SK-N-SH (cell line): ENCODE measurements around the gene IFNA21. TPM values are rescaled to one million over a fixed set of nuclear protein-coding genes. Genes with fewer than 3 reads are reported as not detected.

ENCODE experiments used
- CTCF ChIA-PET: fragments of 300-600, 350-600 bp; formaldehyde crosslinking; extraction: SDS; loops from one replicate; lab custom pipeline; 2021; lab: Yijun Ruan, JAX
- POLR2A ChIA-PET: fragments of 350-600 bp; sonication (Branson Sonifier 250); formaldehyde crosslinking; extraction: SDS; loops from one replicate; lab custom pipeline; 2020; ENCODE audit warnings: antibody characterized with exemption, inconsistent platforms; lab: Yijun Ruan, JAX
- DNase-seq: peaks from one replicate; pipeline ENCODE4 v3.0.0; 2012
- H2AFZ ChIP-seq: fragments of 200-600 bp; sonication (generic); 2 replicates; pipeline ENCODE4 v1.8.1; 2016; ENCODE audit warnings: antibody characterized with exemption, mild to moderate bottlenecking, low read depth
- H3F3A ChIP-seq: fragments of 200-600 bp; sonication (generic); replicated peaks from 2 replicates; pipeline ENCODE3; 2016; ENCODE audit warnings: antibody characterized with exemption, mild to moderate bottlenecking; ENCODE audit not compliant: insufficient read depth
- H3K27ac ChIP-seq, 2 experiments: fragments of 200-500 bp in 1 of 2; fragments of 200-600 bp in 1 of 2; sonication (Bioruptor generic) in 1 of 2; sonication (generic), shearing (Covaris generic) in 1 of 2; 2 replicates each; pipeline versions ENCODE4 v1.5.1 to v1.6.1; 2014 to 2016; ENCODE audit warnings: low read depth in 2 of 2, inconsistent platforms in 1 of 2, low read length in 1 of 2, mild to moderate bottlenecking in 1 of 2, mixed read lengths in 1 of 2
- H3K27me3 ChIP-seq: fragments of 200-600 bp; sonication (generic), shearing (Covaris generic); 2 replicates; pipeline ENCODE4 v1.6.1; 2016; ENCODE audit warnings: mixed run types; ENCODE audit not compliant: insufficient read depth
- H3K36me3 ChIP-seq, 2 experiments: fragments of 200-500 bp in 1 of 2; fragments of 200-600 bp in 1 of 2; sonication (Bioruptor generic) in 1 of 2; sonication (generic) in 1 of 2; replicated peaks in 1 of 2; 2 replicates each; pipeline versions ENCODE3 to v1.5.1; 2014 to 2016; ENCODE audit warnings: low read length in 1 of 2, mild to moderate bottlenecking in 1 of 2; ENCODE audit not compliant: insufficient read depth in 2 of 2, control insufficient read depth in 1 of 2
- H3K4me1 ChIP-seq, 2 experiments: fragments of 200-500 bp in 1 of 2; fragments of 200-600 bp in 1 of 2; sonication (Bioruptor generic) in 1 of 2; sonication (generic), shearing (Covaris generic) in 1 of 2; 2 replicates each; pipeline versions ENCODE4 v1.5.1 to v1.6.1; 2014 to 2016; ENCODE audit warnings: low read depth in 1 of 2, low read length in 1 of 2, mixed run types in 1 of 2; ENCODE audit not compliant: insufficient read depth in 2 of 2, control insufficient read depth in 1 of 2
- H3K4me2 ChIP-seq: fragments of 200-600 bp; sonication (generic), shearing (Covaris generic); 2 replicates; pipeline ENCODE4 v1.6.1; 2017; ENCODE audit warnings: mixed run types
- H3K4me3 ChIP-seq, 2 experiments: fragments of 200-500 bp in 1 of 2; fragments of 200-600 bp in 1 of 2; sonication (Bioruptor generic) in 1 of 2; sonication (generic), shearing (Covaris generic) in 1 of 2; 2 replicates each; pipeline versions ENCODE4 v1.5.1 to v1.8.1; 2014 to 2016; ENCODE audit warnings: low read depth in 2 of 2, inconsistent platforms in 1 of 2, low read length in 1 of 2, mild to moderate bottlenecking in 1 of 2, mixed read lengths in 1 of 2, moderate library complexity in 1 of 2
- H3K79me2 ChIP-seq: fragments of 200-600 bp; sonication (generic); 2 replicates; pipeline ENCODE4 v1.8.1; 2017; ENCODE audit warnings: mild to moderate bottlenecking; ENCODE audit not compliant: insufficient read depth
- H3K9ac ChIP-seq: fragments of 200-600 bp; sonication (generic); 2 replicates; pipeline ENCODE4 v1.6.1; 2017; ENCODE audit warnings: mixed run types
- H3K9me2 ChIP-seq: fragments of 200-600 bp; sonication (generic); 2 replicates; pipeline ENCODE4 v1.6.1; 2017; ENCODE audit warnings: mixed run types
- H3K9me3 ChIP-seq: fragments of 200-600 bp; sonication (generic); 2 replicates; pipeline ENCODE4 v1.6.1; 2017; ENCODE audit warnings: mixed run types, mild to moderate bottlenecking, moderate library complexity
- H4K20me1 ChIP-seq: fragments of 200-600 bp; sonication (generic); 2 replicates; pipeline ENCODE4 v1.6.1; 2017; ENCODE audit warnings: mild to moderate bottlenecking, mixed run types; ENCODE audit not compliant: insufficient read depth
- CHD2 ChIP-seq: fragments of 150-350 bp; IDR thresholded peaks from 2 replicates; pipeline ENCODE4 v1.6.1; 2018; ENCODE audit warnings: low read length; ENCODE audit not compliant: partially characterized antibody
- FOXJ3 ChIP-seq: sonication (generic); formaldehyde crosslinking; IDR thresholded peaks from 2 replicates; pipeline ENCODE4 v1.5.1; 2020; ENCODE audit warnings: mild to moderate bottlenecking, missing genetic modification reagents
- GABPA ChIP-seq: IDR thresholded peaks from 2 replicates; pipeline ENCODE4 v1.4.0; 2012; ENCODE audit warnings: low read depth, mild to moderate bottlenecking
- JUND ChIP-seq: IDR thresholded peaks from 2 replicates; pipeline ENCODE4 v1.4.0; 2012
- POLR2AphosphoS5 ChIP-seq: IDR thresholded peaks from 2 replicates; pipeline ENCODE4 v1.6.1; 2012; ENCODE audit warnings: low read depth, low read length
- SMC3 ChIP-seq: IDR thresholded peaks from 2 replicates; pipeline ENCODE4 v1.6.1; 2012; ENCODE audit warnings: low read depth, low read length, improper control_type of control experiment
- TAF1 ChIP-seq: IDR thresholded peaks from 2 replicates; pipeline ENCODE4 v1.6.1; 2012; ENCODE audit warnings: low read depth, mild to moderate bottlenecking, low read length, moderate library complexity, borderline replicate concordance
- WGBS: methylation state at CpG from one replicate; pipeline ENCODE4 v1.1.6; 2017; ENCODE audit warnings: low lambda C conversion rate; 5-methylcytosine and 5-hydroxymethylcytosine counted together
- polyA plus RNA-seq, 3 experiments: library from polyadenylated mRNA; depleted of rRNA; stranded (reverse); fragments of >200 nt; gene quantifications; 2 replicates each; pipeline ENCODE4 v1.2.3, GENCODE V29; 2012
- TF ChIP-seq, protein P1 (sequence below): IDR thresholded peaks from 2 replicates; pipeline ENCODE4 v1.4.0; 2012; ENCODE audit warnings: low read depth
- TF ChIP-seq, protein P2 (sequence below): IDR thresholded peaks from 2 replicates; pipeline ENCODE4; 2012
- TF ChIP-seq, protein P3 (sequence below): fragments of 200-600 bp; sonication (generic); IDR thresholded peaks from 2 replicates; pipeline ENCODE4 v1.6.1; 2017; ENCODE audit warnings: antibody characterized with exemption, mild to moderate bottlenecking, moderate library complexity

Gene IFNA21
- polyA plus RNA-seq, 1 of the 3 experiments (the other 2 are of a cell fraction): not detected

DNA sequence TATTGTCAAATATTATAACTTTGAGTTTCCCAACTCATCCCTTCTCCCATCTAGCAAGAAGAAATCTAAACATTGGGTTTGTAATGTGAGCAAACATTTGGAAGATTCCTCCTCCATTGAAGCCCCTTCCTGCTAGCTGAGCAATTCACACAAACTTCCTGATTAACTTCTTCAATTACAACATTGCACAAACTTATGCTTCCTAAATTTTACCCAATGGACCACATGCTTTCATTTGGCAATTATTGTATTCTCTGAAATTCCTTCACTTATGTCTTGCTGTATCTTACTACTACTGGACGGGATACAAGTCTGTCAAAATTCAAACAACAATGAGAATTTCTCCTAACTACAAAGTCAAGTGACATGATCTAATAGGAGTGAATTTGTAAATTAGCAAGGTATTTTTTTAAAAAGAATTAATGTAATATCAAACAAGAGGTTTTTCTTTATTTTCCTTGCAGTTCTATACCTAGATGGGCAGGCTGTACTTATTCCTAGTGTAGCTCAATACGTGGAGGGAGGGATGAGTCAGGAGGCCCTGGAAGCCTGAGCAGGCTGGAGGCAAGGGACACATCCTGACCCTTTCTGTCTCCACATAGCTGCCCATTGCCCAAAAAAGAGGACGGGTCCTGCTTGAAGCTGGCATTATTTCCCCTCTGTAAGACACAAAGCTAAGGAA lies 13.0 kb downstream of the IFNA21 start:
- ChIA-PET POLR2A (no interaction called here), CTCF (interaction anchor here (0.7 to 1.2 kb wide), 6 partner anchors 10 to 1151 kb away, joined by 3 to 4 read pairs (median 3); no protein-coding TSS in a partner anchor)
- Histone ChIP-seq H3K9me2 (no peaks in the 10 kb centered on the region), H3K36me3 (no peaks in the 10 kb centered on the region), H3K27me3 (no peaks in the 10 kb centered on the region), H2AFZ (0 out of 2 replicates have a peak overlapping the region, but pooled peaks have one; percentile 12), H3K79me2 (no peaks in the 10 kb centered on the region), H3K4me3 (no peak overlapping the region), H3K4me1 (no peaks in the 10 kb centered on the region; a peak in 1 of 4 replicates), H3K9me3 (no peaks in the 10 kb centered on the region), H3K4me2 (no peak overlapping the region), H3K9ac (no peak overlapping the region), H3K27ac (no peak overlapping the region), H4K20me1 (no peaks in the 10 kb centered on the region), H3F3A (no peaks in the 10 kb centered on the region)
- 47% methylated on average over 3 of the region's 3 CpGs for WGBS
- no peak for DNase-seq
- TF ChIP-seq, protein P1, sequence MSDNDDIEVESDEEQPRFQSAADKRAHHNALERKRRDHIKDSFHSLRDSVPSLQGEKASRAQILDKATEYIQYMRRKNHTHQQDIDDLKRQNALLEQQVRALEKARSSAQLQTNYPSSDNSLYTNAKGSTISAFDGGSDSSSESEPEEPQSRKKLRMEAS: no peak
- TF ChIP-seq CHD2 (no peak), GABPA (no peak), POLR2AphosphoS5 (no peak), JUND (no peak), TAF1 (no peak)
- TF ChIP-seq, protein P2, sequence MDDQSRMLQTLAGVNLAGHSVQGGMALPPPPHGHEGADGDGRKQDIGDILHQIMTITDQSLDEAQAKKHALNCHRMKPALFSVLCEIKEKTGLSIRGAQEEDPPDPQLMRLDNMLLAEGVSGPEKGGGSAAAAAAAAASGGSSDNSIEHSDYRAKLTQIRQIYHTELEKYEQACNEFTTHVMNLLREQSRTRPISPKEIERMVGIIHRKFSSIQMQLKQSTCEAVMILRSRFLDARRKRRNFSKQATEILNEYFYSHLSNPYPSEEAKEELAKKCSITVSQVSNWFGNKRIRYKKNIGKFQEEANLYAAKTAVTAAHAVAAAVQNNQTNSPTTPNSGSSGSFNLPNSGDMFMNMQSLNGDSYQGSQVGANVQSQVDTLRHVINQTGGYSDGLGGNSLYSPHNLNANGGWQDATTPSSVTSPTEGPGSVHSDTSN: no peak

DNA sequence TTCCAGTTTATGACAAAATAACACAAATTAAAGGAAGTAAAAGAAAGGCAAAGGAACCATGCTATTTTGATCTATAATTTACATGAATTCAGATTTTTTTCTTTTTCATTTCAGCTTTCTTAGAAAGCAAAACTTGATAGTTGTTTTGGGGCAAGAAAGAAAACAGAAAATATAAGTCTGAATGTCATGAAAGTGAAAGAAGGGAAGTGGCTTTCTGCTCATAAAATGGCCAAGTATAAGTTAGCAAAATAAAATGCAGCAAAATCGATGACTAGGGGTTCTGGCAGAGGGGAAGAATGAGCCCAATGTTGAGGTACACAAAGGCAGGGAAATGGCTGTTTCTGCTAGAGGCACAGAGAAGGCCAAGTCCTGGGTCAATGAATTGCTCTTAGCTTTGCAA lies 21.9 kb downstream of the IFNA21 start:
- no peaks in the 10 kb centered on the region for H3K27me3 ChIP-seq
- H3K9me3 ChIP-seq: no peaks in the 10 kb centered on the region
- H2AFZ ChIP-seq: no peak overlapping the region
- H4K20me1 ChIP-seq: no peaks in the 10 kb centered on the region
- ChIA-PET CTCF (no interaction called here), POLR2A (no interaction called here)
- no peak overlapping the region for H3K27ac ChIP-seq
- H3K9ac ChIP-seq: no peak overlapping the region
- no peaks in the 10 kb centered on the region for H3K9me2 ChIP-seq
- no peak overlapping the region for H3K4me2 ChIP-seq
- DNase-seq: no peak
- TF ChIP-seq SMC3: no peak
- no peaks in the 10 kb centered on the region for H3K36me3 ChIP-seq
- whole genome bisulfite sequencing: 0% methylated on average over 1 of the region's 1 CpG
- H3K79me2 ChIP-seq: no peaks in the 10 kb centered on the region
- H3K4me3 ChIP-seq: no peak overlapping the region
- no peaks in the 10 kb centered on the region for H3F3A ChIP-seq
- no peaks in the 10 kb centered on the region for H3K4me1 ChIP-seq

DNA sequence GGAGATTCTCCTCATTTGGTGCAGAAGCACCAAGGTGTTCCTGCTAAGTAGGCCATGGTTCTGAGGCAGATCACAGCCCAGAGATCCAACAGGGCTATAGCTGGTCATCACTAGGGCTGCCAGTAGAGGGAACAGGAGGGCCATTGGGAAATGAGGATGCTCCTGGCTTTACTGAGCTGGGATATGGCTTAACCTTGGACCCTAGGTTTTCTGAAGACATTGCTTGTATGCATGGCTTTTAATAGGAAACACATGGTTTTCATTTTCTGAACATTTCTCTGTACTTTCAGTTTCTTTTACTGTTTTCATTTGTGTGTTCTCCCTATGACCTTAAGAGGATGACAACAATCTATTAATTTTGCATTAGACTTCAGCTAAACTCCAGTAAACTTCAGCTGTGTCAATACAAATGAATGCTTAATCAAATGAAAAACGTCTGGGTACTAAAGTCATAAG lies 25.0 kb downstream of the IFNA21 start, which contains the start of gene IFNW1:
Gene IFNW1 (minus strand): TSS at position 406 of the 456 bp plus-strand sequence. CDS start 262 bp downstream, at position 144.
- Histone ChIP-seq H3K79me2 (no peaks in the 10 kb centered on the region), H3K4me1 (no peaks in the 10 kb centered on the region), H3K27me3 (no peaks in the 10 kb centered on the region), H3K9ac (no peak within 1 kb of the TSS), H3K27ac (no peak within 1 kb of the TSS), H4K20me1 (no peaks in the 10 kb centered on the region), H3K9me3 (no peaks in the 10 kb centered on the region), H2AFZ (no peak within 1 kb of the TSS), H3K36me3 (no peaks in the 10 kb centered on the region), H3K4me3 (no peak within 1 kb of the TSS), H3F3A (no peaks in the 10 kb centered on the region), H3K9me2 (no peaks in the 10 kb centered on the region), H3K4me2 (no peak within 1 kb of the TSS)
- CTCF ChIA-PET: interaction anchor here (1.4 to 1.7 kb wide), 2 partner anchors 9 to 94 kb away, joined by 4 to 5 read pairs; no protein-coding TSS in a partner anchor
- peak; percentile 5 for DNase-seq
- POLR2A ChIA-PET: no interaction called here
- 0% methylated on average over 1 of the region's 1 CpG for WGBS
- TF ChIP-seq, protein P3, sequence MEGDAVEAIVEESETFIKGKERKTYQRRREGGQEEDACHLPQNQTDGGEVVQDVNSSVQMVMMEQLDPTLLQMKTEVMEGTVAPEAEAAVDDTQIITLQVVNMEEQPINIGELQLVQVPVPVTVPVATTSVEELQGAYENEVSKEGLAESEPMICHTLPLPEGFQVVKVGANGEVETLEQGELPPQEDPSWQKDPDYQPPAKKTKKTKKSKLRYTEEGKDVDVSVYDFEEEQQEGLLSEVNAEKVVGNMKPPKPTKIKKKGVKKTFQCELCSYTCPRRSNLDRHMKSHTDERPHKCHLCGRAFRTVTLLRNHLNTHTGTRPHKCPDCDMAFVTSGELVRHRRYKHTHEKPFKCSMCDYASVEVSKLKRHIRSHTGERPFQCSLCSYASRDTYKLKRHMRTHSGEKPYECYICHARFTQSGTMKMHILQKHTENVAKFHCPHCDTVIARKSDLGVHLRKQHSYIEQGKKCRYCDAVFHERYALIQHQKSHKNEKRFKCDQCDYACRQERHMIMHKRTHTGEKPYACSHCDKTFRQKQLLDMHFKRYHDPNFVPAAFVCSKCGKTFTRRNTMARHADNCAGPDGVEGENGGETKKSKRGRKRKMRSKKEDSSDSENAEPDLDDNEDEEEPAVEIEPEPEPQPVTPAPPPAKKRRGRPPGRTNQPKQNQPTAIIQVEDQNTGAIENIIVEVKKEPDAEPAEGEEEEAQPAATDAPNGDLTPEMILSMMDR: peak; percentile 10; the same call in 1 of the 2 replicates
- TF ChIP-seq, protein P2: no peak
- TF ChIP-seq FOXJ3 (CRISPR knock-in tag) (no peak), POLR2AphosphoS5 (no peak)
- TF ChIP-seq, protein P1: no peak
